Neural crest cell (in vitro differentiated cells): ENCODE results near the gene DAB2IP. TPM values are rescaled to one million over a fixed set of nuclear protein-coding genes. Genes with fewer than 3 reads are reported as not detected.

Experiments used
- DNase-seq: peaks from one replicate; pipeline ENCODE4 v3.0.0; 2021; ENCODE audit warnings: low read depth, mixed read lengths, low spot score
- H3K27ac Mint-ChIP-seq: one replicate; pipeline ENCODE4 v1.8.0; 2021; ENCODE audit warnings: mild to moderate bottlenecking, mixed read lengths; ENCODE audit not compliant: unreplicated experiment
- H3K27me3 Mint-ChIP-seq: 2 replicates; pipeline ENCODE4 v1.8.0; 2021; ENCODE audit warnings: low read depth, mild to moderate bottlenecking, mixed read lengths
- H3K36me3 Mint-ChIP-seq: 2 replicates; pipeline ENCODE4 v1.8.0; 2021; ENCODE audit warnings: low read depth, mild to moderate bottlenecking, mixed read lengths
- H3K4me1 Mint-ChIP-seq: 2 replicates; pipeline ENCODE4 v1.8.0; 2021; ENCODE audit warnings: mixed read lengths
- H3K4me3 Mint-ChIP-seq: one replicate; pipeline ENCODE4 v1.8.0; 2021; ENCODE audit warnings: mild to moderate bottlenecking, mixed read lengths
- H3K9me3 Mint-ChIP-seq: 2 replicates; pipeline ENCODE4 v1.8.0; 2021; ENCODE audit warnings: mixed read lengths
- CTCF ChIP-seq: fragments of 200-600 bp; sonication (generic); conservative IDR thresholded peaks from 2 replicates; pipeline ENCODE4 v1.5.0; 2021; ENCODE audit warnings: antibody characterized with exemption, mild to moderate bottlenecking
- total RNA-seq: library from RNA; stranded (reverse); gene quantifications from 2 replicates; pipeline ENCODE4 v1.2.1, GENCODE V29; 2021

Gene DAB2IP
- total RNA-seq, 1 donor from 2014 or later: 48.3 TPM

- no peak overlapping the region for H3K27ac Mint-ChIP-seq
- TF ChIP-seq CTCF: no peak
- H3K36me3 Mint-ChIP-seq: no peaks in the 10 kb centered on the region
- H3K4me3 Mint-ChIP-seq: no peak overlapping the region
- peaks cover 18% of the 10 kb centered on the region for H3K4me1 Mint-ChIP-seq
- H3K27me3 Mint-ChIP-seq: no peaks in the 10 kb centered on the region
- no peaks in the 10 kb centered on the region for H3K9me3 Mint-ChIP-seq
- no peak for DNase-seq
Observed at GRCh38 chr9:121688146-121688680, 36.8 kb downstream of the DAB2IP start.

DNA sequence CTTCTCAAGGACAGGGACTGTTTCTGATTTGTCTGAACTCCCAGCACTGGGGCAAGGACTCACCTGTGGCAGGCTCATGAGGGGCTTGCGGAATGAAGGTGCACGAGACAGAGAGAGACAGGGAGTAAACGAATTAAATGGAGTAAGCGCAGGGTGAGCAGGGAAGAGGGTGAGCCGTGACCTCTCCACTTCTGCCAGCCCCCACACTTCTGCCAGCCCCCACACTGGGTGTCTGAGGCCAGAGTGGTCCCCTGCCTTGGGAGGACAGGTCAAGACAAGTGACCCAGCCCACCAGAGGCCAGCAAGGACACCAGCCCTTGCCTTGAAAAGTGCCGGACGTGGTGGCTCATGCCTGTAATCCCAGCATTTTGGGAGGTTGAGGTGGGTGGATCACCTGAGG lies 37.2 kb downstream of the DAB2IP start:
- H3K36me3 Mint-ChIP-seq: no peaks in the 10 kb centered on the region
- H3K27ac Mint-ChIP-seq: no peak overlapping the region
- no peak for TF ChIP-seq CTCF
- no peaks in the 10 kb centered on the region for H3K27me3 Mint-ChIP-seq
- no peak overlapping the region for H3K4me3 Mint-ChIP-seq
- peaks cover 21% of the 10 kb centered on the region for H3K4me1 Mint-ChIP-seq
- no peak for DNase-seq
- H3K9me3 Mint-ChIP-seq: no peaks in the 10 kb centered on the region

DNA sequence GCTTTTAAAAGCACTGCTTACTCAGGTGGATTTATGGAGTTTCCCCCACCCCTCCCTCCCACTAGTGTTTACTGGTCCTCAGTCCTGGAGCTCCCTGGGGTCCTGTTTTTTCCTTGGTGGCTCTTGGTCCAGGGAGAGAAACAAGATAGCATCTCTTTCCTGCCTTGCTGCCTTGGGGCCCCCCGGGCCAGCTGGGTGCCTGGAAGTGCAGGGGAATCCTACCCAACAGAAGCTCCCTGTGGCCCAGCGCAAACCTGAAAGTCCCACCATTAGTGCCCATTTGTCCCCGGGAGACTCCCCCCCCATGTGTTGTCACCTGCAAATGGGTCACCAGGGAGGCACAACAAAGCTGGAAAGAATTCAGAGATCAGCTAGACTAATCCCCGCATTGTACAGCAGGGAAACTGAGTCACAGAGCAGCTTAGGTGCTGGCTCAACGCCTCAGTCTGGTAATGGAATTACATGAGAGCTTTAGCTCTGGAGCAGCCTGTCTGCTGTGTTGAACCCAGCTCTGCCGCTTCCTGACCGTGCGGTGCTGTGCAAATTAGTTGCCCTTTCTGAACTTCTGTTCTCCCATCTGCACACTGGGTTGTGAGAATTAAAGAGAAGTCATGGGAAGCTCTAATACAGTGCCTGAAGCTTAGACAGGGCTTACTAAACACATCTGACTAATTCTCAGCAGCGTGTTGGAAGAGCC lies 38.2 kb downstream of the DAB2IP start:
- Mint-ChIP-seq H3K27me3 (no peaks in the 10 kb centered on the region), H3K27ac (no peak overlapping the region), H3K4me3 (no peak overlapping the region), H3K36me3 (no peaks in the 10 kb centered on the region), H3K9me3 (no peaks in the 10 kb centered on the region), H3K4me1 (peaks cover 21% of the 10 kb centered on the region)
- DNase-seq: no peak
- no peak for TF ChIP-seq CTCF

- Mint-ChIP-seq H3K27me3 (no peaks in the 10 kb centered on the region), H3K9me3 (no peaks in the 10 kb centered on the region), H3K36me3 (no peaks in the 10 kb centered on the region), H3K27ac (no peak overlapping the region), H3K4me1 (peaks cover 23% of the 10 kb centered on the region), H3K4me3 (no peak overlapping the region)
- DNase-seq: no peak
- TF ChIP-seq CTCF: no peak
Observed at GRCh38 chr9:121690316-121690715, 38.9 kb downstream of the DAB2IP start.

GRCh38 chr9:121690766-121691165 lies 39.3 kb downstream of the DAB2IP start:
- H3K4me1 Mint-ChIP-seq: peaks cover 26% of the 10 kb centered on the region
- TF ChIP-seq CTCF: no peak
- no peak for DNase-seq
- H3K27me3 Mint-ChIP-seq: no peaks in the 10 kb centered on the region
- no peaks in the 10 kb centered on the region for H3K9me3 Mint-ChIP-seq
- no peak overlapping the region for H3K27ac Mint-ChIP-seq
- H3K4me3 Mint-ChIP-seq: no peak overlapping the region
- no peaks in the 10 kb centered on the region for H3K36me3 Mint-ChIP-seq
